ENCODE data around the gene PKHD1. TPM values are rescaled to one million over a fixed set of nuclear protein-coding genes. Genes with fewer than 3 reads are reported as not detected.

The PKHD1 gene
- total RNA-seq, 1 experiment from 2014 or later: not detected

GRCh38 chr6:51584163-51584562, 503.2 kb downstream of the PKHD1 start:
- Histone ChIP-seq H3K36me3 (ENCODE audit: control insufficient read depth, insufficient read depth, low read length) (no peaks in the 10 kb centered on the region), H3K9me3 (ENCODE audit: control insufficient read depth, insufficient read depth, low read depth, low read length) (no peaks in the 10 kb centered on the region), H3K27ac (ENCODE audit: low read length) (no peak overlapping the region), H3K4me1 (ENCODE audit: control insufficient read depth, insufficient read depth, low read length) (no peaks in the 10 kb centered on the region), H3K27me3 (ENCODE audit: control insufficient read depth, insufficient read depth, low read length) (no peaks in the 10 kb centered on the region), H3K4me3 (ENCODE audit: low read depth in 2 of 2, low read length in 2 of 2) (no peak overlapping the region)
- CTCF ChIA-PET: no interaction called here
- no TSS peak for BruUV-seq (replicated peaks)
- TF ChIP-seq REST (IDR thresholded peaks at IDR 0.05; ENCODE audit: insufficient read depth in 1 of 2, low read depth in 2 of 2, low read length in 1 of 2) (no peak), TCF7L2 (IDR thresholded peaks at IDR 0.05; ENCODE audit: low read depth, low read length) (no peak), POLR2AphosphoS5 (IDR thresholded peaks at IDR 0.05; ENCODE audit: low read depth, low read length) (no peak), CTCF (IDR thresholded peaks at IDR 0.05) (no peak), SIN3A (IDR thresholded peaks at IDR 0.05; ENCODE audit: borderline replicate concordance, insufficient read depth, low read depth, low read length) (no peak)
- in situ Hi-C loops (cut with HindIII; ENCODE audit: low pct_unique_long_range_greater_than_20kb, low sequenced_read_pairs): no loop called here
- POLR2A ChIA-PET: no interaction called here
- intact Hi-C loops (cut with micrococcal nuclease; ENCODE audit: unreplicated experiment): no loop called here
- no peak for ATAC-seq
- no peak for DNase-seq (ENCODE audit: low read depth, low spot score)

- TF ChIP-seq TCF7L2 (IDR thresholded peaks at IDR 0.05; ENCODE audit: low read depth, low read length) (no peak), CTCF (IDR thresholded peaks at IDR 0.05) (no peak), POLR2AphosphoS5 (IDR thresholded peaks at IDR 0.05; ENCODE audit: low read depth, low read length) (no peak), SIN3A (IDR thresholded peaks at IDR 0.05; ENCODE audit: borderline replicate concordance, insufficient read depth, low read depth, low read length) (no peak), REST (IDR thresholded peaks at IDR 0.05; ENCODE audit: insufficient read depth in 1 of 2, low read depth in 2 of 2, low read length in 1 of 2) (no peak)
- intact Hi-C loops (cut with micrococcal nuclease; ENCODE audit: unreplicated experiment): no loop called here
- ATAC-seq: no peak
- Histone ChIP-seq H3K27ac (ENCODE audit: low read length) (no peak overlapping the region), H3K4me1 (ENCODE audit: control insufficient read depth, insufficient read depth, low read length) (no peaks in the 10 kb centered on the region), H3K4me3 (ENCODE audit: low read depth in 2 of 2, low read length in 2 of 2) (no peak overlapping the region), H3K27me3 (ENCODE audit: control insufficient read depth, insufficient read depth, low read length) (no peaks in the 10 kb centered on the region), H3K9me3 (ENCODE audit: control insufficient read depth, insufficient read depth, low read depth, low read length) (no peaks in the 10 kb centered on the region), H3K36me3 (ENCODE audit: control insufficient read depth, insufficient read depth, low read length) (no peaks in the 10 kb centered on the region)
- ChIA-PET POLR2A (no interaction called here), CTCF (no interaction called here)
- DNase-seq (ENCODE audit: low read depth, low spot score): no peak
- in situ Hi-C loops (cut with HindIII; ENCODE audit: low pct_unique_long_range_greater_than_20kb, low sequenced_read_pairs): no loop called here
- BruUV-seq (replicated peaks): no TSS peak
Observed at GRCh38 chr6:51578994-51579393, 508.4 kb downstream of the PKHD1 start.
